Activated T-cell treated with anti-CD3 and anti-CD28 coated beads for 4 hours (primary cell): ENCODE results near the gene AMBN.
"Not testable (repeated sequence)": the region's sequence is repeated elsewhere in the genome, so short reads cannot be mapped to it uniquely, and the experiment has no call there.

Experiments used
- DNase-seq: peaks from one replicate; pipeline ENCODE4 v3.0.0-alpha.2; 2020

AMBN gene

DNA sequence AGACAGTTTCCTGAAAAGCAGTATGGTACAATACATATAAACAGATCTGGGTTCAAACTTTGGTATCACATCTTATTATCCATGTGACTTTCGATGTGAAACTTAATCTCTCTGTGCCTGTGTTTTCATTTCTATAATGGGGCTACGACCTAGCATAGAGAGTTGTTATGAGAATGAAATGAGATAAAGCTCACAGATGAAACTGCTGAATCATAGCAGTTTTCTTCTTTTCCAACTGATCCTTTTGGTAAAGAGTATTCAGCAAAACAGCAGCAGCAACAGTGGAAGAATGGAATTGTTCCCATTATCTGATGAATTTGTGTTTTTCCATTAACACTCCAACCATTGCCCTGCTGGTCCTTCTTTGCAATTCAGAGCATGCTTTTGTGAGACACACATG lies 16.3 kb downstream of the AMBN start:
- no peak for DNase-seq

DNA sequence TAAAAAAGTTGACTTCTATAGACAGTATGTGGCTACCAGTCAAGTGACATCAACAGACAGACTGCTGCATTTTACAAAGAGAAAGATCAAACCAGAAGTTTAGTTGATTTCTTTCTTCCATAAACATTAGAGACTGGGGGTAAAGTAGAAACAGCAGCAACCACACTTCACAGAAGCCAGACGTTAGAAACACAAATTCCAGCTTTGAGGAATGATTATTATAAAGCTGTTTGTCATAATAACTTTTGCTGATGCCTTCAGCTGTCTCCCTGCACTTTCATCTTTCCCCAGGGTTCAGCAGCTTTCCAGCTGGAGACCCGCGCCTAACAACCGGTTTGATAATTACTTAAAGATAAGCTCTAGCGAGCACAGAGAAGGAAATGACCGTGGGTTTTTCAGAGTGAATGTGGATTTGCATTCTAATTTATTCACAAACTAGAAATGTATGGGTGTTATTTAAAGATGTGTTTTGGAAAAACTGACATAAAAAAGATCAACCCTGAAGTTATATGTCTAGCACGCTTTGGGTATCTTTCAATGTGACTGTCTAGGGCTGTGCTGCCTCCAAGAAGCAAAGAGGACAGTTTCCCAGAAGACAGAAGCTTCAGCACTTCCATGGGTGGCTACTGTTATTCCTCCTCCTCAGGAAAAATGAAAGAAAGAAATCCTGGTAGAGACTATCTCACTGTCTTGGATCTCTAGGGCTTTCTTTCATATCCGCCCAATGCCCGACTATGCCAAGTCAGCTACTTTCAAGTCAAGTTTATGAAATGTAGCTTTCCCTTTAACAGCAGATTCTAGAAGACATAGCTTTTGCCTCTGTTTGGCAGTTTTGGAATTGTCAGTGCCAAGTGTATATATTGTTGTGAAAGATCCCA lies 21.5 kb downstream of the AMBN start:
- no peak for DNase-seq

DNA sequence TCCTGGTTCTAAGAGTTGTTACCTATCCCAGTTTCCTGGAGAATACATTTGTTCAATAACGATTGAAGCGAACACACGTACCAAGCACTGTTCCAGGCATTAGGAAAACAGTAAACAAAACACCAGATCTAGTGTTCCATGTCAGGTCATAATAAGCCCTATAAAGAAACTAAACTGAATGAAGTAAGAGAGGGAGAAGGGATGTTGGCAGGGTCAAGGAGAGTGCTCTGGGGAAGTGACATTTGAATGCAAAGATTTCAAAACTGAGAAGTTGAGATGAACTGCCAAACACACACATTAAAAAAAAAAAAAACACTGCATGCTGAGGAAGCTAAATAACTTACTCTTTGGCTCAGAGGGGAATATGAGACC lies 22.1 kb downstream of the AMBN start:
- DNase-seq: no peak

DNA sequence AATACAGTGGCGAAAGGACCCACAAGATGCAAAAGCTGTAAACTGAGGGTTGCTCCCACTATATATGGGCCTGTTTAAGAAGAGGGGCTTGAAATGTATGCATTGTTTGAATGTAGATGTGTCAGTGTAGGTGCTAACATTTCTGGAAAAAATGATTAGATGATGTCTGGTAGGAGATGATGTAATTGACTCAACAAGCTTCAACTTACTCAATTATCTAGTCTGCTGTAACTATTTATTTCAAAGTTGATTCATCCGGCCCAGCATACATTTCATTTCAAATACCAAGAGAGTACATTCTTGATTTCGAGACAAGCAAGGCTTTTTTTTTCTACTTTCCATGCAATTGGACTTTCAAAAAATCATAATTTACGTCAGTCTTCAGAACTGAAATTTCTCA lies 27.2 kb downstream of the AMBN start:
- no peak for DNase-seq

DNA sequence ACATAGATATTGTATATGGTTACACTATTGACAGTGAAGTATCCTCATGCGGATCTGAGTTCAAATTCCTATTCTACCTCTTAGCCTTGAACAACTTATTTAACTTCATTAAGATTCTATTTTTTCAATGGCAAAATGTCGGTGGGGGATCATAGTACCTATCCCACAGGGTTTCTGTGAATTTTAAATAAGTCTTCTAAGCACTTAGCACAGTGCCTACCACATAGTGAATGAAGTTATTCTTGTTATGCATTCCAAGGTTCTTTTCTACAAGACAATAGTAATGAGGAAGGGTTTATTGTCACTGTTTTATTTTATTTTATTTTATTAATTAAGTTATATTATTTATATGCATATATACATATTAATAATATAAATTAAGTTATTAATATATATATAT lies 27.7 kb downstream of the AMBN start:
- DNase-seq: no peak

DNA sequence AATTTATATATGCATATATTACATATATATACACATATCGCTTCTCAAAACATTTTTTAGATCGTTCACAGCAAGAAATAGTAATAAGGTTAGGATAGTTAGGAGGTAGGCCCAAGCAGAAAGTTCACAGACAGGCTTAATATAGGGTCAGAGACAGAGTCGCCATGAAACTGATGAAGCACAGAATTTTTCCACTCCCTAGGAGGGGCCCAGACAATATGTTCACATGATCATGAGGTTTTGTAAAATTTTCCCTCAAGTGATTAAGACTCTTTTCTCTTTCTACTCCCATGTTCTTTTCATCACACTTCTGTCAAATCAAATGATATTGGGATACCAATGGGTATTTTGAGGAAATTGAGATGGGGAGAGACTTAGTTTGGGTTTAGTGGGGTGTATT lies 31.3 kb downstream of the AMBN start:
- no peak for DNase-seq

DNA sequence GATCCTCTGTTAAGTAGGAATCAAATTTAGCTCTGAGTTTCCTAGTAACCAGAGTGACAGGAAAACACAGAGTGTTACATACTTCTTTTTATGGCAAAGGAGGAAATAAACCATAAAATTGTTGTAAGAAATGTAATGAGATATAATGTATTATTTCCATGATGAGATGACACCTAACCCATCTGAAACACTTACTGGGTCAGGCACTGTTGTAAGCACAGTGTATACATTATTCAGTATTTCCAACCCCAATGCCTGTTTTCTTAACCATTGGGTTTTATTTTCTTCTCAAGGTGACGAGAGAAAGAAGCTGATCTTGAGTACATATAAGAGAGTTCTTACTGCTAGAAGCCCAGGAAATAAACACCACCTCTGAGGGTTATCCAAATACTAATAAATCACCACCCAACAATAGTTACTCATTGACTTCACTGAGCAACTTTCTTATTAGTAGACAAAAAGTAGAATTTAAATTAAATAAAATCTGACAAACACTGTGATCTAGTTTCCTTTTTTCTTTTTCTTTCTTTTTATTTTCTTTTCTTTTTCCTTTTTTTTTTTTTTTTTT lies 32.3 kb downstream of the AMBN start:
- no peak for DNase-seq

DNA sequence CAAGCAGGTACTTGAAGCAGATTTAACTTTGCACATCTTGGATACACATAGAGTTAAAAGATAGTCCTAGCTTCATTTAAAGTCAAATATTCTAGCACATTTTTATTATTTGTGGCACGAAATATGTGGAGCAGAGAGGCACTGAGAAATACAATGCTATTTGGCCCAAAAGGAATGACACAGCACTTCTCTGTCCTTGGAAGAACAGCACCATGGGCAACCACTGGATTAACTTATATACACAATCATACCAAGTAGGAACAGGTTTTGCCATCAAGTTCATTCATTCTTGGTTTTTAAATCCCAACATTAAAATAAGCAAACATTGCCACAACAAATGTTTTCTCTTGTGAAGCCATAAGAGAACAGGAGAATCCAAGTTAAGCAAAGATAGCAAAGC lies 35.6 kb downstream of the AMBN start:
- no peak for DNase-seq

DNA sequence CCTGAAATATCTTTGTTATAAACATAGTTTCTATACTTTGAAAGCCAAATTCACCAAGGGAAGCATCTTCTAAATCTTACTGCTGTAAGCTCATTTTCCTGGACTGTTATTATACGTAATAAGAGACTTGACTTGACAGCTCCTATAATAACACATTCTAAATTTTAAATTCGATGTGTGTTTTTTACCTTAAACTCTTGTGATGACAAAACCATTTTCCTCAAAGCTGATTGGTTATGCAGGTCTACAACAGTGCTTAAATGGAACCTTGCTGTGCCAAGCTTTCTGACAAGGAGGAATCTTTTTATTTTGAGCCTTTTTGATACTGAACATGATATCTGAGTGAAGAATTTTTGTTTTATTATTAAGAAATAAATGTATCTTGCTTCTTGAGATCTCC lies 36.4 kb downstream of the AMBN start, which contains the start of gene ENAM:
Gene ENAM (plus strand): TSS at position 301 of the 400 bp plus-strand sequence. CDS start 757 bp downstream, outside the sequence.
- DNase-seq: no peak

DNA sequence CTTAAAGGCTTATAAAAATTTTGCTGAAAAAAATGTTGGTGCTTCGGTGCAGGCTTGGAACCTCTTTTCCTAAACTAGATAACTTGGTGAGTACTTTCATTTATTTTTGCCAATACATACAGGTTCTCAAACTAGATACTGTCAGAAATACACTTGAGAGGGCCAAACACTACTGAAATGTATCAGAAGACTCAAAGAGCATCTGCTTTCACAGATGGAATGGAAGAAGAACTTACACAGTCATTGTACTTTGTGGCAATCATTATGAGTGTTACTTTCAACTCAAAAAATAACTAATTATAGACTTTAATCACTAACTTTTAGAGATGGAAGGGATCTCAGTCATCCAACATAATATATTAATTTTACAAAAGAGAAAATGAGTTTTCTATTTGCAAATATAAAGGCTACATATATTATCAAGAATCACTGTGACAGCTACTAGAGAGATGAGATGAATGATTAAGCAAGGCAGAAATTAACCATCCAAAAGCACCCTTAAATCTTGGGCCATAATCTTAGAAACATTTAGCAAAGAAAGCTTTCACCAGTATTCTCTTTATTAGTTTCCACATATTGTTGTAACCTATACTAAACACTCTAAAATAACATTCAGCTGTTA lies 37.5 kb downstream of the AMBN start:
- no peak for DNase-seq

DNA sequence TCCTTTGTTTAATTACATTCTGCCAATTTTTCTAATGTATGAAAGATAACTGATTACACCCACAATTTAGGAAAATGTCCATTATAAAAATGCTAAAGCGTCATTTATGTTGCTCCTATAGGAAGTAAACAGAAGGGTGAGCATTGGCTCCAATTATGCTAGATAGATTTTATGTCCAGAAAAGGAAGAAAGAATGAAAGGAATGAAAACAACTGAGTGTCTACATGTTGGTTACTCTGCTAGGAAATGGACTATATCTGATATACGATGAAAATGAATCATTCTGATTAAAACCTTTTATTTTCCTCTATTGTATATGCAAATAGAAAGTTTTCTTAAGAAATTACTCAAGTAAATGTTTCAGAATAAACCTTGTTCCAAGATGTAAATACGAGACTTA lies 38.1 kb downstream of the AMBN start:
- DNase-seq: no peak

DNA sequence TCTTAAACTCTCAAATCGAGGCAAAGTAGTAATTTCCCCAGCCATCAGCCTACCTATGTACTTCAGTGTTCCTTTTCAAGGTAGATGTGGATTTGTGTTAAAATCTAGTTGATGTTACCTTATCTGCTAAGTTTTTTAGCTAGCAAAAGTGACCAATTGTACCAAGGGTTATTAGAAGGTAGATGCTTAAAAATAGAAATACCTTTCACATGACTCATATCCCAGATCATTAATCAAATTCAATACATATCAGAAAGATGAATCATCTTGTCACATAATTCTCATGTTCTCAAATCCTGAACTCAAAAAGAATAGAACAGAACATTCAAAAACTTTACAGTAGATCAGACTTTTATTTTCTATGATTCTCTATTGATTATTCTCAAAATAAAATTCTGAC lies 40.0 kb downstream of the AMBN start:
- no peak for DNase-seq

DNA sequence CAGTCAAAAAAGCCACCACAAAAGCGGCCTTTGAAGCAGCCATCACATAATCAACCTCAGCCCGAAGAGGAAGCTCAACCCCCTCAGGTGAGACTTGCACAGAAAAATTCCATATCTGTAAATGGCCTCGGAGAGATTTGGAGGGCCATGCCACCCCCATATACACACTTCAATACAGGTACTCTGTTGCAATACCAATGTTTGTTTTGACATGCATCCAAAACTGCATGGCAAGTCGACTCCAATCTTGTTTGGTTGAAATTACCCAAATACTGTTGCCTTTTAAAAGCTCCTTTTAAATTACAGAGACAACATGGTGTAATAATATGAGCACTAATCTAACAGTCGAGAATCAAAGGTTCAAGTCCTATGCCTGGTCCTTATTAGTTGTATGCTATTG lies 42.4 kb downstream of the AMBN start:
- no peak for DNase-seq

DNA sequence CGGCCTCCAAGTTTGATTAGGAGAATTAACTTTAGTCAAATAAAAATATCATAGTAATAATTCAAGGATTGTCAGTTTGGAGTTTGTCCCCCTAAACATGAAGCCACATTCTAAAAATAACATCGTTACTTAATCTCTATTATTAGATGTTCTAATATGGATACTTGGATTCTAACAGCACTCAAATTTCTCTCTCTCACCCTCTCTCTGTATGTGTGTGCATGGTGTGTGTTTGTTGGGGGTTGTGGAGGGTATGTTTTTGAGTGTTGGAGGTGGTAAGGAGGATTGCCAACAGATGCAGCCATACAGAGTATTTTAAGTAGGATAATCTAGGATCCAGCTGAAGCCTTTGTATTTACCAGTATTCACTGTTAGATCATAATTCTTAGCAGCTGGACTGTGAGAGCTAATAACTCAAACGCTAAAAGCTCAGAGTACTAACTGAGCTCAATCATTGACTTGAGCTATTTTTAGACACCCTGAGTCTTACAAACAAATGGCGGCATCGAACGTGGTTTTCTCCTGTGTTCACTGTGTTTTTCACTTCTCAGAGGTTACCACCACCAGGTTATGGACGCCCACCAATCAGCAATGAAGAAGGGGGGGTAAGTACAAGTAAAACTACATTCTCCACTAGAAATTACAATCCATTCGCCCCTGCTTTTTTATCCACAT lies 45.3 kb downstream of the AMBN start:
- no peak for DNase-seq

DNA sequence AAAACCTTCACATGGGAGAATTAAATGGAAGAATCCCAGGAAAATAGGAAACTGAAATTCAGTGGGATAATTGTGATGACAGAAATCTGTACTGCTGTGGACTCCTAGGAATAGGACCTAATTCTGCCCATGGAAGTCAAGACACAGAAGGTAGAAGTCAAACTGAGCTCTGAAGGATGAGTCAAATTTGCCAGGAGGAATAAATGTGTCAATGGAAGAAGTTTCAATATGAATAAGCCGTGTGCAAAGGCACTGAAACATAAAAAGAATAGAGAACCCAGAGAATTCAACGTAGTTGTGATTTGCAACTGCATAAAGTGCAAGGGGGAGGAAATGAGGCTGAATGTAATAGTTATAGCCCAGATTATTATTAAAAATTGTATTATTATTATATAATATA lies 48.1 kb downstream of the AMBN start:
- no peak for DNase-seq

DNA sequence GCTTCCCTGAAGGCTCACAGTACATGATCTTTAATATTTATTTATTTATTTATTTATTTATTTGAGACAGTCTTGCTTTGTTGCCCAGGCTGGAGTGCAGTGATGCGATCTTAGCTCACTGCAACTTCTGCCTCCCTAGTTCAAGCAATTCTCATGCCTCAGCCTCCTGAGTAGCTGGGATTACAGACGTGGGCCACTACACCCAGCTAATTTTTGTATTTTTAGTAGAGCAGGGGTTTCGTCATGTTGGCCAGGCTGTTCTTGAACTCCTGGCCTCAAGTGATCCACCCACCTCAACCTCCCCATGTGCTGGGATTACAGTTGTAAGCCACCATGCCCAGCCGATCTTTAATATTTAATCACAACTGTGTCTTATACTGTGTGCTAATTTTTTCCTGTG lies 58.7 kb downstream of the AMBN start:
- not testable (repeated sequence) for DNase-seq

DNA sequence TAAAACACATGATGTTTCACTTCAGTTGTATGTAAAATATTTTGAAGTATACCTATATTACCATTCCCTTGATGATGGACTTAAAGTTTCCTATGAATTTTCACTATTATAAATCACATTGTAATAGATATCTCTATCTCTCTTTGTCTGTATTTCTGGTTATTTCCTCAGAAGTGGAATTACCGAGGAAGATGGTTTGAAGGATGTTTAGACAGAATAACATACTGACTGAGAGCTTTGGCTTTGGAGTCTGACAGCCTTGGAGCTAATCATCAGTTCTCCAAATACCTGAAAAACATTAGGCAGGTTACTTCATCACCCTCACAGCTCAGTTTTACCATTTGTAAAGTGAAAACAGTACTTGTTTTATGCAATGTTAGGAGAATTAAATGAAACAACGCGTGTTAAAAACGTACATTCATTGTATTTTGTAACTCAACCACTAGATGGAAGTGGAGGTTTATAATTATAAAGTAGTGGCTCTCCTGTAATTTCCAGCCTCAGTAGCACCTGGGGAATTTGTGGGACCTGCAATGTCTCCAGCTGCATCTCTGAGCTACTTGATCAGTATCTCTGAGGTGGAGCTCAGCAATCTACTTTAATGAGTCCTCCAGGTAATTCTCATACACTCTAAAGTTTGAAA lies 59.9 kb downstream of the AMBN start:
- DNase-seq: no peak

DNA sequence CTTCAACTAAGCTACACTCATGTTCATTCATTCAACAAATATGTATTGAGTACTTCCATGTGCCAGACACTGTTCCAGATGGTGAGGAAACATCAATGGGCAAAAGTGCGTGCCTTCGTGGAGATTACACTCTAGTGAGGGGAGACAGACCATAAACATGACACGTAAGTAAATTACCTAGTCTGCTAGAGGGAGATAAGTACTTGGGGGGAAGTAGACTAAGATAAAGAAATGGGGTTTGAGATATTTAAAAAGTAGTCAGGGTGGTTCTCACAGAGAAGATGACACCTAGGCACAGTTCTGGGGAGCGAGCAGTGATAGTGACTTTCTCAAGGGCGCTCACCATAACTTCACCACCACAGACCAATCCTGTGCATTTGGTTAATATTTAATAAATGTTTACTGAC lies 62.6 kb downstream of the AMBN start:
- no peak for DNase-seq
